IPS DF 19.7 (cell line): ENCODE data around the gene BBS5.
"Not testable (repeated sequence)": the region's sequence is repeated elsewhere in the genome, so short reads cannot be mapped to it uniquely, and the experiment has no call there.

Experiments
- DNase-seq: peaks from one replicate; pipeline ENCODE4 v3.0.0-alpha.2; 2013; ENCODE audit warnings: low read depth, low spot score

BBS5 gene

GRCh38 chr2:169485650-169486138 lies 6.4 kb downstream of the BBS5 start:
- DNase-seq, result no peak

GRCh38 chr2:169486487-169486886 lies 7.2 kb downstream of the BBS5 start:
- no peak for DNase-seq

- DNase-seq, result no peak
Measured at GRCh38 chr2:169490834-169491233, 11.5 kb downstream of the BBS5 start.

GRCh38 chr2:169491378-169491777 lies 12.1 kb downstream of the BBS5 start:
- no peak for DNase-seq

GRCh38 chr2:169493360-169493759 lies 14.1 kb downstream of the BBS5 start:
- DNase-seq, result no peak

GRCh38 chr2:169495310-169495928 lies 16.1 kb downstream of the BBS5 start:
- no peak for DNase-seq

GRCh38 chr2:169504651-169505050 lies 25.4 kb downstream of the BBS5 start:
- DNase-seq, result no peak

- DNase-seq, result no peak
Measured at GRCh38 chr2:169507698-169508097, 28.4 kb downstream of the BBS5 start.

- DNase-seq, result no peak
Measured at GRCh38 chr2:169509298-169509885, 30.1 kb downstream of the BBS5 start, which contains the start of gene KLHL41. KLHL41 (plus strand) TSS chr2:169509702; CDS start chr2:169509779, 77 bp downstream.

GRCh38 chr2:169509955-169510354 lies 30.7 kb downstream of the BBS5 start:
- DNase-seq, result no peak

- no peak for DNase-seq
Measured at GRCh38 chr2:169510496-169510895, 31.2 kb downstream of the BBS5 start.

GRCh38 chr2:169511818-169512217 lies 32.5 kb downstream of the BBS5 start:
- DNase-seq, result no peak

- no peak for DNase-seq
Measured at GRCh38 chr2:169512525-169512924, 33.2 kb downstream of the BBS5 start.

GRCh38 chr2:169513094-169513493 lies 33.8 kb downstream of the BBS5 start:
- DNase-seq, result no peak

- no peak for DNase-seq
Measured at GRCh38 chr2:169513926-169514325, 34.6 kb downstream of the BBS5 start.

GRCh38 chr2:169514758-169515157 lies 35.5 kb downstream of the BBS5 start:
- not testable (repeated sequence) for DNase-seq

GRCh38 chr2:169516488-169516995 lies 37.2 kb downstream of the BBS5 start:
- DNase-seq, result not testable (repeated sequence)

GRCh38 chr2:169520896-169521295 lies 41.6 kb downstream of the BBS5 start:
- no peak for DNase-seq

- DNase-seq, result no peak
Measured at GRCh38 chr2:169523681-169524080, 44.4 kb downstream of the BBS5 start.

GRCh38 chr2:169525434-169525833 lies 46.1 kb downstream of the BBS5 start:
- DNase-seq, result no peak

- DNase-seq, result no peak
Measured at GRCh38 chr2:169526451-169526850, 47.2 kb downstream of the BBS5 start.

- DNase-seq, result peak; percentile 23
Measured at GRCh38 chr2:169528271-169528701, 49.0 kb downstream of the BBS5 start.

- not testable (repeated sequence) for DNase-seq
Measured at GRCh38 chr2:169539460-169539859, 60.2 kb downstream of the BBS5 start.
